Stimulated activated CD8-positive, alpha-beta memory T cell treated with anti-CD3 and anti-CD28 coated beads, Interleukin-2, amount 100 ng/mL, for 48 hours (primary cell): ENCODE results near the gene LPP.

Source experiments
- DNase-seq, 2 donors: peaks; one replicate each; pipeline ENCODE4 v3.0.0-alpha.2; 2020; ENCODE audit warnings: low read depth in 2 of 2

Gene LPP

DNA sequence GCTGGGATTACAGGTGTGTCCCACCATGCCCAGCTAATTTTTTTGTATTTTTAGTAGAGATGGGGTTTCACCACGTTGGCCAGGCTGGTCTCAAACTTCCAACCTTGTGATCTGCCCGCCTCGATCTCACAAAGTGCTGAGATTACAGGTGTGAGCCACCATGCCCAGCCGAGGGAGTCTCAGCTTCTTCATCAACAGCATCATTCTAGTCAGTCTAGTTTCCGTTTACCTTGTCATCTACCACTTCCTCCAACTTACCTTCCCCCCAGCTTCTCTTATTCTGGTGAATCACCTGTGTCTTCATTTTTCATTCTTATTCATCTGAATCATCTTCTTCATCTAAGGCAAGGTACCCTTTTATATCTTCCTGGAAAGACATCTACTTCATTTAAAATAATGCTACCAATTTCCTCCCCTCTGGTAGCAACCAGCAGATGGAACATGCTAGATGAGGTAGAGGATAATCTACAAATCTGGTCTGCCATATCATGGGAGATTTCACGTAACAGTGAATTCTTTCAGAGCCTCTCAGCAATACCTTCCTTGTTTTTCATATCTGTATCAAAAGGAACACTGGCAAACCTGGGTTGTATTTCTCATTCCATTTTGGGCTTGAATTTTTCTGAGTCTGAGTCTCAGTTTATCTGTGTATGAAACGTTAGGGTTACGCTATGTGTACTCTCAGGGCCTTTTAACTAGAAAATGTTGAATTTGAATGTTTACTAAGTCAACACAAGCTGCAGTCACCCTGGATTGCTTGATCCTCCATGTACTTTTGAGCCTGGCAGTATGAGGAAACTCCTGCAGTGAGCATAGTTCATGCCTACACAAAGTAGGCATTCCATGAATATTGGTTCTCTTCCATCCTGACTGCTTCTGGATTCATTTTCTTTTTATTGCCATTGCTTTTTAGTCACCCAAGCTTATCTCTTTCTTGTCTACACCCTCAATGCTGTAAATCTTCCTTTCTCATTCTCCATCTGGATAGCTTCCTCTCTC lies 16.8 kb downstream of the LPP start:
- DNase-seq, result peak in 1 of 2 donors; percentile 44

DNA sequence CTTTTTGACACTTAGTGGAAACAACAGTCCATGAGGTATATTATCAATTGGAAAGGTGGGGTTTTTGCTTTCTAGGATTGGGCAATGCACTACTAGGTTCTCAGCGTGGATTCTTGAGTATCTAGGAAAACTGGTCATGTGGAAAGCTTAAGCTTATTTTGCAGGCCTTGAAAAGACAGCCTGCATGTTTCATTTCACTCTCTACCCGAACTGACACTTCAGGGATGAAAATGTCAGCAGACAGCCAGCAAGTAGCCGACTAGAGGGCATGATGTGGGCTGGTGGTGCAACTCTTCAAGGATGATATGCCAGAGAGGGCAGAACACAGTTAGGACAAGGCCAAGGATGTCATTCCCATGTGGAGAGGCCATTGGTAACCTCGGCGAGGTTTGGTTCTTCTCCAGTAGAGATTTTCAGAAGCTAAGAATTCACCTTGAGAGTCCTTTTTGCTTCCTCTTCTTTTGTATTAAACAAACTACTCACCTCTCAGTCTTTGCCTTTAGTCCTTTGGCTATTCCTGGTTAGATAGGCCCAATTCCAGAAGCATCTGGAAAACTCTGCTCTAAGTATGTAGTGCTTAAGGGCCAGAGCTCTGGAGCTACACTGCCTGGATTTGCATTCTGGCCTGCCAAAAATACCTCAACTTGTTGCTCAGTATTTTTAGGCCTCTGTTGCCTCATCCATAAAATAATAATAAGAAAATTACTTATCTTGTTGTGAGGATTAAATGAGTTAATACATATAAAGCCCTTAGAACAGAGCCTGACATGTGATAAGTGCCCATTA lies 17.9 kb downstream of the LPP start:
- DNase-seq, result no peak

DNA sequence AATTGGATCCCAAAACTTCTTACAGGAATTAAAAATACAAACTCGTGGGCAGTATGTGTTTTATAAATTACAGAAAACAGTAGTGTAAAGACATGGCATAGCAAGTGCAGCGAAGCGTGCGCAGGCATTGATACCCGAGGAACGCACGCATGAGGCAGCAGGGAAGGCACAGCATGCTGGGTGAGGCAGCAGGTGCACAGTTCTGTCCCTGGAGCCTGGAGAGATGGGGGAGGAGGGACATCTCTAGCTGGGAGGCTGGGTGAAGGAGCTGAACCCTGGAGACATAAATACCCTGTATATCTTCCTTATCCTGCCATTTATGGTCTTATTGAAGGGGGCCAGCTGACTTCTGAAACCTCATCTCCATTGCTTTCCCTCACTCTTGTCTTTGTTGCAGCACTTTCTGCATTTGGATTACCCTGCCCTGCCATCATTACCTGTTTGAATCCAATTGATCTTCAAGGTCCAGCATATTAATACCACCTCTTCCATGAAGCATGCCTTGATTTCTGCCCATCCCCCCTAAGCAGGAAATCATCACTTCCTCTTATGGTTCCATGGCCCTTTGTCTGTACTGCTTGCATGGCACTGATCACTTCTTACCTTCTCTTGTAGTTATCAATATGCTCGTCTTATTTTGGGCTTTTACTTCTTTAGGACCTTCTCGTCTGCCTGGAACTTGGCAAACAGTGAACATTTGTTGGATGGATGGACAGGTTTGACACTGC lies 20.5 kb downstream of the LPP start:
- DNase-seq, result no peak

DNA sequence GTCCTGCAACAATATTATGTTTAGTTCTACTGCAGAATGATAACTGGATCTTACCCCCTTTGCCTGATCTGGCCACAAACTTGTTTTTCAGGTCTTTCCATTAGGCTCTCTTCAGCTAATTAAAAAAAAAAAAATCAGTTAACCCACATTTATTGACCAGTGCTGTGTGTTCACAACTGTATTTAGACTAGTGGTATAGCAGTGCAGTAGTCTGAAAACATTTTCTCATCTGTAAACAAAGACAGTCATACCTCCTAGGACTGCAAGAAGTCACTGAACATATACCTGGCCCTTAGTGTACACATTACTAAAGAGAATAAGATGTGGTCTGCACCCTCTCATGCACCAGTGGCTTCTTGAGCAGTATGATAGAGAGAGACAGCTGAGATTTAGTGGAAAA lies 22.5 kb downstream of the LPP start:
- DNase-seq, result no peak

DNA sequence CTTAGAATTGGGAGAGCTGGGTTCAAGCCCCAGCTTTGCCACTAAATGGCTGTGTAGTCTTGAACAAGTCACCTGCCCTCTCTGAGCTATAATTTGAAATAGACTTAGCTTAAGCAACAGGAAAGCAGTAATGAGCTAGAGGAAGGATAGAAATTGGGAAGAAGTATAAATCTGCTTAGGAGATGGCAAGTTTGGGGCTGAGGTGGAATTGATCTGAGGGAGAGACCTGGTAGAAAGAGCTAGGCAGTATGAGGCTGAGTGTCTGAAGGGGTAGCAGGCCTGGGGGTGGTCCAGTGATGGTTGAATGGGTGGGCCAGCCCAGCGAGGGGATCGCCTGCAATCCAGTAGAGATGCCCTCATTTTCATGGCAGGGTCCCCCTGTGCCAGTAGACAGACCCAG lies 22.9 kb downstream of the LPP start:
- no peak for DNase-seq

DNA sequence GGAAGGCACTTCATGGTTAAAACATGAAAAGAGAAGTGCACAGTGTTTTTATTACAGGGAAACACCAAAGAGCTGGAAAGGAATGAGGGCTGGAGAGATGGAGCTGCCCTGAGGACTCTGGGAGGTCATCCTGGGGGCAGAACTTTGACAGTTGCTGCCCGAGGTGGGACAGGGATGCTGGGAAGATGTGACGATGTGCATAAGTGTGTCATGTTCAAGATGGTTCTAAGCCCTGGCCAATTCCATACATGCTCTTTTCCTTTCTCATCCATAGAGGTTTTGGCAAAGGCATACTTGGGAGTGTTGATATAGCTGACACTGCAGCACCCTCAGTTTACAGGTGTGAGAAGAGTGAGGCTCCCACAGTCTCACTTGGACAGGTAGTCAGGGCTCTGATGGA lies 23.8 kb downstream of the LPP start:
- no peak for DNase-seq

DNA sequence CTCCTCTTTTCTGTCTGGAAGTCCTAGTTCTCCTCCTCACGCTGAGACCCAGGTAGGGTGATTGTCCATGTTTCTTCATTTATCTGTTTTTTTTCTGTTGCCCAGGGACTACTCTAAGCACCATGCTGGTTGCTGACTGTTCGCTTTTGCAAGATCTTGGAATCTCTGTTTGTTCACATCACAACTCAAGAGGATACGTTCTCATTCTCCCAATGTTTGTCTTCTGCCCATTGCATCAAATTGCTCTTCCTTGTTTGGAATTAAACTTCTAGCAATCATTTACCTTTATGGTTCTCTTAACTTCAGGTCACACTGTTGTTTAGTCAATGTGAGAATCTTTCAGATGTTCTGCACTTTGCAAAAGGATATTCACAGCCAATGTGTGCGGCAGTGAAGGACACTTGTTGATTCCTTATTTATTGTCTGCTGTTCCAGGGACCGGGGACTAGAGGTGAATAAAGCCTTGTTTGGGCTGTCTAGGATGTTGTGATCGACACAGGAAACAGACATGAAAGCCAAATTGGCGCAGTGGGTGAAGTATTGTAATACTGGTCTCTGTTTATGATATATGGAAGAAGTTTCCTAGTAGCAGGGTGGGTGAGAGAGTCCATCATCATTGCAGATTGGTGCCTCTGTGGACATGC lies 24.5 kb downstream of the LPP start:
- no peak for DNase-seq

DNA sequence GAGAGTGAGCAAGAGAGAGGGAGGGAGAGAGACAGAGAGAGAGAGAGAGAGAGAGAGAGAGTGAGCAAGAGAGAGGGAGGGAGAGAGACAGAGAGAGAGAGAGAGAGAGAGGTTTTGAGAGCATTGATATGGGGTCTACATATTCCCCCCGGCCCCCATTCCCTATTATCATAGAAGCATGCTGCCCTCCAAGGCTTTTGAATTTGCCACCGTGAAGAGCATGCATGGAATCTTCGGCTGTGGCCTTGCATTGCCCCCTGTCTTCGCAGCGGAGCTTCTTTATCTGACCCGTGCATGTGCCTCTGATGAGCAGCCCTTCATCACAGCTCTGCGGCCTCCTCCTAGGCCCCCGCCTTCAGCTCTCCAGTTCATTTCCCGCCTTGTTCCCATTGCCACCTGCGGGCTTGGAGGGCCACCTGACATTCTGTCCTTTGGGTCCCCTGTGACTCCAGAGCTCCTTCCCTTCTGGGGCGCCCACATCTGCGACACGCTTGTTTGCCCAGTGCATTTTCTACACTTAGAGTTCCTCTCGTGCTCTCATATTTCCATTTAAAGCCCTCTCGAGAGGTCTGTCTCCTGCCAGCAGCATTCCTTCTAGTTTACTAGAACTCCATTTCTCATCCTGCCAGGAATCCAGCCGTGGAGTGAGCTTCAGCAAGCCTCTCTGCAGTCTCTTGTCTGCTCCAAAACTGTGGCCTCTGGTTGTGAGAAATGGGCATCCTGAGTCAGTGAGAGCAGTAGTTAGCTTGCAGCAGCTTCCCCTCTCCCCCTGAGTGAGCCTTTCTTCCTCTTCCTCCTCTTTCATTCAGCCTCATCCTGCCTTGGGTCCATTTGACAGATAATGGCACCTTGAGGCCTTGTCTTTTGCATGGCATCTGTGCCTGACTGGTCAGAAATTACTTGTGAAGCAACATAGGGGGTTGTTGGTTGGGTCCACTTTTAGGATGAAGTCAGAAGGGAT lies 25.3 kb downstream of the LPP start:
- no peak for DNase-seq

DNA sequence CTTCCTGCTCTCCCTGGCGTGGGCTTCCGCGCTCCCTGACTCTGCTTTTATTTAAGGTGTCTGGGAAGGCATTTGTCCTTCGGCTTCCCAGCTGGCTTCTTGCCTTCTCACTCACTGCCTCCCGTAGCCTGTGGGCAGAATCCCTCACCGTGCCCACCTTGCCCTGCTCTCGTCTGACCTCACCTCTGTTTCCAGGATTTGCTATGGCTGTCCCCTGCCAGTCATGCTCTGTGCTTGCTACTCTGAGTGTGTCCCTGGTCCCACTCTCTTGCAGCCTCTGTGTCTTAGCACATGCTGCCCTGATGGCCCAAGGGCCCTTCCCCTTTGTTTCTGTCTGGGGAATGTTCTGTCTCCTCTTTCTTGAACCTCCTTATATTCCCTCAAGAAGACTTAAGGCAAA lies 26.2 kb downstream of the LPP start:
- no peak for DNase-seq

DNA sequence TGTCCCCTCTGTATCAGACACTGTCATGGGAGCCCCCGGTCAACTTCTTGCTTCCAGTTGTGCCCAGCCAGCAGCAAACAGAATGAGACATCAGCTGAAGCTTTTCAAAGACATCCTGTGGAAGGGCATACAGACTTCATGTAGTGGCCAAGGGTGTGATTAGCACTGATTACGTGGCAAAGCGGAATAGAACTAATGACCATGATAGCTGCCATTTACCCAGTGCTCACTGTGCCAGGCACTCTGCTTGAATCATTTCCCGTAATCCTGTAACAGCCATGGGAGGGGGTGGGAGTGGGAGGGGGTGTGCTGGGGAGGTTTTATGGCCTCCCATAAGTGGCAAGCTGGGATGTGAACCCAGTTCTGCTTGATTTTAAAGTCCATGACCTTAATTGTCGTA lies 29.5 kb downstream of the LPP start:
- no peak for DNase-seq

DNA sequence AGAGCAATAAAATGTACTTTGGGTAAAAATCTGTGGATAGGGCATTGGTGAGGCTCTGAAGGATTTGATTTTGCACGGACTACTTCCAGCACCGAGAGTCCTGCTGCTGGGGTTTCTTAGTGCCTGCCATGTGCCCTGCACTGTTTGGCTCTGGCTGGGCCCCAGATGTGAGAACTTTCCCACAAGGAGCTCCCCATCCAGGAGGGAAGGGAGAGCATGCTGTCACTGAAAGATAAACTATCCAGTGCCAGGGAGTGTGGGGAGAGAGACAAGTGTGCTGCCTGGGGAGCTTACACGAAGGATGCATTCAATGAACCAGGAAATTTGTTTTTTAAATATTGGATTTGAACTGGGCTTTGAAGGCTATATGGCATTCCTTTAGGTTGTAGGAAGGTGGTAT lies 30.2 kb downstream of the LPP start:
- no peak for DNase-seq

DNA sequence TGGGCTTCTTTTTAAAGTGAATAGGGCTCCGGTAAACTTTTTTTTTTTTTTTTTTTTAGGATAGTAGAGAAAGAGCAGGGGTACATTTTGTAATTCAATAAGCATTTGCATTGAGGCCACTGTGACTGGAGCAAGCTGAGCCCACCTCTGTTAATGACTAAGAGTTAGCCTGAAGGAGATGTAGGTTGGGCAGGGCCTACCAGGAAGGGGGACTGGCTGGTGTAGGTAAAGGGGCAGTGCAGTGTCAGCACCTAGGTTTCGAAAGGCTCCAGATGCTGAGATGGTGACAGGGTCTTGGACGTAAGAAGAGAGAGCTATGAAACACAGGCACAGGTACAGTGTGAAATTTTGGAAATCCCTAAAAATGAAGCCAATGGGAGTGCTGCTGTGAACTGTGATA lies 30.7 kb downstream of the LPP start:
- no peak for DNase-seq

DNA sequence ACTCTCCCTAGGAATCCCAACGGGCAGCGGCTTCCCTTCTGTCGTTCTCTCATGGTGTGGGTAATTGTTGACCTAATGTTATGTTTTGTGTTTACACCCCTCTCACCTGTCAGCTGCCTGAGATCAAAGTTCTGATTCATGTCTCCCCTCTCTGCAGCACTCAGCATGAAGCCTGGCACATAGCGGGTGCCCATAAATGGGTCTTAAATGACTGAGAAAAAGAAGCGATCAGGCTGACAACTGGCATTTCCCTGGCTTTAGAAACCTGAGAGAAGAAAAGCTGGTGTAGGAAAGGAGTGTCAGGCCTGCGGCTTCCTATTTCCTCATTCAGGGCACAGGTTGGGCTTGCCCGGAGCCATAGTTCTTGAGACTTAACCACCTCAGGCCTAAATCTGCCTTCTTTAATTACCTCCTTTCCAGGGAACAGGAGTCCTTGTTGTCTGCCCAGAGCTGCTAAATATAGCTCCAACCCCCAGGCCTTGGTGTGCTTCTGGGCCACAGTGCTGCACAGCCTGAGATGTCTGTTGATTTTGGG lies 31.8 kb downstream of the LPP start:
- DNase-seq, result no peak

DNA sequence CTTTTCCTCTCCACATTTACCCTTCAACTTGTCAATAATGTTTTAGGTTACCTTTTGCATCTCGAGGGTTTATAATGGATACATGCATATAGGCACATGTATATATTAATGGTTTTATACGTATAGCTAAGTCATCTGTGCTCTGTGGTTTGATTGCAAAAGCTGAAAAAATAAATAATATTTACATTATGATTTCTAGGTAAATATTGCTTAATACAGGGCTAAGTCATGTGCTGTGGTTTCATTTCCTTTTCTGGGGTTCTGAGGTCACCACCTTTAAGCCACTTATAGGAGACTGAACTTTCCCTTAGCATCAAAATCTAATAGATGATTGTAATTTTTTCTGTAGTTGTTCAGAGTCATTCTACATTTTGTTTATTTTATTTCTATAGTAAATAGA lies 33.1 kb downstream of the LPP start:
- DNase-seq, result no peak

DNA sequence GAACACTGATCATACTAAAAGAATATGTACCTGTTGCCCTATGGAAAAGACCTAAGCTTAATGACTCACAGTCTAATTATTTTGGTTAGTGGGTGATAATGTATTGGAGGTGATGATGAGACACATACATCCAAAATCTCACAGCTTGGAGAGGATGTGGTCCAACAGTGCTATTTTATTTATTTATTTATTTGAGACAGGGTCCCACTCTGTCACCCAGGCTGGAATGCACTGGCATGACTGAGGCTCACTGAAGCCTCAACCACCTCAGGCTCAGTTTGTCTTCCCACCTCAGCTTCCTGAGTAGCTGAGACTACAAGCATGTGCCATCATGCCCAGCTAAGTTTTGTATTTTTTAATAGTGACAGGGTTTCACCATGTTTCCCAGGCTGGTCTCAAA lies 35.0 kb downstream of the LPP start:
- no peak for DNase-seq

DNA sequence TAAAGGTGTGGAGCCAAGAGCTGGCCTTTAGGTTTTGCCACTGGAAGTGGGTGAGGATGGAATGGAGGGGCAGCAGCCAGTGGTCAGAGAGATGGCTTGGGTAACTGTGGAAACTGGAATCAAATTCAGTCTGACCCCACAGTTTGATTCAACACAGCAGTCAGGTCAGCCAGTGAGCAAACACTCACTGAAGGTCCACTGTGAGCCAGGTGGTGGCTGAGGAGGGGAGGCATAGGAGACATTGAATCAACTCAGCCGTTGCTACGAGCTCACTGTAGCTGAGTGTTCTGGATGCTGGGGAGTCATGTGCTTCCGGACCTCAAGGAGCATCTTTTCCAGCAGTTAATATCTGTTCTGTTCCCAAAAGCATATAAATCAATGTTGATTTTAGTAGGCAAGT lies 37.5 kb downstream of the LPP start:
- DNase-seq, result no peak

DNA sequence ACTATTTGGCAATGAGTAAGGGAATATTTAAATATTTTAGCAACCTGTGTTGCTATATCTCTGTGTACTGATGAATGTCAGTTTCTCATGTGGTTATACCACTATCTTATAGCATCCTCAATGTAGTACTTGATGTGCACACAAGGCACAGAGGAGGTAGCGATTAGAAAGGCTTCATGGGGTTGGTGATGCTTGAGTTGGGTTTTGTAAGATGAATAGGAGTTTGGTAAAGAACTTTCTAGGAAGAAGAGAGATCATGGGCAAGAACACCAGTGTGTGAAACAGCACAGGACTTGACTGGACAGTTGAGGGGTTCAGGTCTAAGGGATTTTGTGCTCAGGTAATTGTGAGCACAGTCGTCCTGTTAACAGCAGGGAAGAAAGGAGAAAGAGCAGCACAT lies 38.1 kb downstream of the LPP start:
- no peak for DNase-seq

DNA sequence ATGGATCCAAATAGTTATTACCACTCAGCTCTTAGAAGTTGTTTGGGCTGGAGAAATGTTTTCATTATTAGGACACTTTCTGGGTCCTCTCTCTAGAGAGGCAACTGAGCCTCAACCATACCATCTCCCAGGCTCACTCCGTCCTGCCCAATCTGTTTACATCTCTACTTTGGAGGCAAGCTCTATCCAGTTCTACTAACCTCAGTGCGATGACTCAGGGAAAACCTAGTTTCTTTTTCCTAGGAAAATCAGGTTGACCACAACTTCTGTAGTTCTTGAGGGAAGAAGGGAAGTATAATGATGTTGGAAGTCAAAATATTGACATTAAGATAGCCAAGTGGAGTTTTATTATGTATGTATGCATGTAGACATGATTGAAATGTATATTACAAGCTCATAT lies 40.4 kb downstream of the LPP start:
- DNase-seq, result no peak

DNA sequence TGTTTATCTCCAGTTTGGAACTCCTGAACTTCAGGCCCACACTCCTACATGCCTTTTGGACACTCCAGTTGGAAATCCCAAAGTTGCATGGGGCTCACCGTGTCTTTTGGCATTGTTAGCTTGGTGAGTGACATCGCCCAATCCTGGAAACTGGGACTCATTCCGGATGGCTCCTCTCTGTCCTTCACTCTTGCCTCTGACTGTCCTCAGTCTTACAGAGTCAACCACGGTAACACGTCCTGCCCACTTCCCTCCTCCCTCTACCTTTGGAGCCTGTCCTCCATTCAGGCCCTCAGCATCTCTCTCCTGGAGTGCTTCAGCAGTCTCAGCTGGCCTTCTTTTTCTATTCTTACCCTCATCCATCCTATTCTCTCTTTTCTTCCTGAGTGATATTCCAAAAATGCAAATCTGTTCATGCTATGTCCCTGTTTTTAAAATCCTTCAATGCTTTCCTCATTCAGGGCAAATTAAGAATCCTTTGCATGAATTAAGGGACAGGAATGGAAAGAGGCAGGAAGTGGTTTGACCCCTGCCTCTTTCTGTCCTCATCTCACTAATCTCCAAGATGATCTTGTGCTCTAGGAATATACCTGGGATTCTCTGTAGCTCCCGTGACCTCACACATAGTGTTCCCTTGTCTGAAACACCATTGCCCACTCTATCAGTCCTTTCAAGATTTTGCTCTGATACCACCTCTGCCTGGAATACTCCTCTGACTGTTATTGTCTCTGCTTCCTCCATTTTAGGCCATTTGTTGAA lies 42.5 kb downstream of the LPP start:
- no peak for DNase-seq

DNA sequence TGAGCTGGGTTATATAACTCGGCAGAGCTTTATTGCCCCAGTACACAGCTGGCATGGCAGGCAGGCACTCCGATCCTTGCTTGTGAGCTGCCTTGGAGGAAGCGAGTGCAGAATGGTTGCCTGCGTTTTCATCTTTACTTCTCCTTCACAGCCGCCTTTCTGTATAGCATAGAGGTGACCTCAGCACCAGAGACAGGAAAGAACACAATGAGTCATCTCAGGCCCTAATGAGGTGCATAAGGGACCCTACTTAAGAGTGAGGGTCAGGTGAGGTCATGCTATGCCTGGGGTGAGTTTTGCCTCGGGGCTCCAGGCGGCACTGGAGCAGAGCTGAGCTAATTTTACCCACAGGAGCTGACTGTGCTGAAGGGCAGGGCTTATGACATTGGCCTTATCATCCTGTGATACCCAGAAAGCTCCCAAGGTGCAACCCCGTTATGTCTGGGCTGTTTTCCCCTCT lies 43.5 kb downstream of the LPP start:
- DNase-seq, result no peak
